HL-60 (cell line): Measurements from ENCODE around the gene ADD2.

Experiments used
- DNase-seq, 2 experiments: peaks; one replicate each; pipeline ENCODE4 v3.0.0-alpha.2; 2010 to 2020; ENCODE audit warnings: low read depth in 1 of 2, low spot score in 1 of 2
- H3K27ac ChIP-seq: fragments of 250-450 bp; sonication (Bioruptor Pico); replicated peaks from 2 replicates; pipeline ENCODE4 v1.5.1; 2020; ENCODE audit warnings: mild to moderate bottlenecking, moderate library complexity
- H3K27me3 ChIP-seq: fragments of 250-450 bp; sonication (Bioruptor Pico); 2 replicates; pipeline ENCODE4 v1.5.1; 2021; ENCODE audit warnings: mild to moderate bottlenecking, moderate library complexity; ENCODE audit not compliant: insufficient read depth, poor library complexity, severe bottlenecking
- H3K4me3 ChIP-seq: replicated peaks from 2 replicates; pipeline ENCODE4 v1.5.1; 2011; ENCODE audit warnings: mild to moderate bottlenecking, control low read depth, low read length; ENCODE audit not compliant: insufficient read depth
- CTCF ChIP-seq: IDR thresholded peaks from one replicate; pipeline ENCODE4 v1.5.1; 2011; ENCODE audit warnings: low read length, control low read depth, inconsistent platforms; ENCODE audit not compliant: insufficient read depth
- GABPA ChIP-seq: IDR thresholded peaks from 2 replicates; pipeline ENCODE4 v1.6.1; 2012; ENCODE audit warnings: low read depth
- POLR2AphosphoS5 ChIP-seq: IDR thresholded peaks from 2 replicates; pipeline ENCODE4 v1.6.1; 2012; ENCODE audit warnings: low read depth
- REST ChIP-seq: IDR thresholded peaks from 2 replicates; pipeline ENCODE4 v1.6.1; 2012; ENCODE audit warnings: low read depth; ENCODE audit not compliant: insufficient replicate concordance
- SPI1 ChIP-seq: IDR thresholded peaks from 2 replicates; pipeline ENCODE4 v1.6.1; 2012; ENCODE audit warnings: low read depth, mild to moderate bottlenecking, borderline replicate concordance

ADD2 gene

GRCh38 chr2:70730730-70731129 lies 37.3 kb downstream of the ADD2 start:
- H3K4me3 ChIP-seq, result no peak overlapping the region
- no peak for TF ChIP-seq CTCF
- TF ChIP-seq POLR2AphosphoS5, result no peak
- no peak for TF ChIP-seq REST
- TF ChIP-seq GABPA, result no peak
- TF ChIP-seq SPI1, result no peak
- no peak overlapping the region for H3K27ac ChIP-seq
- H3K27me3 ChIP-seq, result no peaks in the 10 kb centered on the region
- no peak for DNase-seq

- TF ChIP-seq CTCF, result no peak
- TF ChIP-seq POLR2AphosphoS5, result no peak
- no peak for TF ChIP-seq GABPA
- no peaks in the 10 kb centered on the region for H3K27me3 ChIP-seq
- no peak overlapping the region for H3K4me3 ChIP-seq
- H3K27ac ChIP-seq, result no peak overlapping the region
- no peak for DNase-seq
These were observed 38.4 kb downstream of the ADD2 start for GRCh38 chr2:70729647-70730046.

- TF ChIP-seq GABPA (no peak), POLR2AphosphoS5 (no peak), CTCF (no peak), SPI1 (no peak), REST (no peak)
- H3K27me3 ChIP-seq, result no peaks in the 10 kb centered on the region
- no peak overlapping the region for H3K4me3 ChIP-seq
- no peak overlapping the region for H3K27ac ChIP-seq
- DNase-seq, result no peak
These were observed 39.9 kb downstream of the ADD2 start for GRCh38 chr2:70728128-70728527.

- no peak for DNase-seq
- TF ChIP-seq CTCF (no peak), SPI1 (no peak), REST (no peak), GABPA (no peak), POLR2AphosphoS5 (no peak)
- Histone ChIP-seq H3K4me3 (no peak overlapping the region), H3K27me3 (no peaks in the 10 kb centered on the region), H3K27ac (no peak overlapping the region)
These were observed 40.9 kb downstream of the ADD2 start for GRCh38 chr2:70726947-70727725.
